H9 (cell line): Measurements from ENCODE around the gene TPCN2. TPM values are rescaled to one million over a fixed set of nuclear protein-coding genes. Genes with fewer than 3 reads are reported as not detected.

Experiments
- DNase-seq: peaks from one replicate; pipeline ENCODE4 v3.0.0-alpha.2; 2017
- H2AFZ ChIP-seq: one replicate; pipeline ENCODE4 v1.6.1; 2013; ENCODE audit warnings: mild to moderate bottlenecking, low read length, control low read depth, moderate library complexity
- H2AK5ac ChIP-seq: 2 replicates; pipeline ENCODE4 v1.6.1; 2013; ENCODE audit warnings: low read length, control low read depth, mixed read lengths; ENCODE audit not compliant: insufficient read length
- H2BK120ac ChIP-seq: one replicate; pipeline ENCODE4 v1.6.1; 2013; ENCODE audit warnings: low read depth, mild to moderate bottlenecking, low read length, control low read depth, inconsistent platforms; ENCODE audit not compliant: poor library complexity, severe bottlenecking
- H2BK12ac ChIP-seq: 2 replicates; pipeline ENCODE4 v1.6.1; 2013; ENCODE audit warnings: low read length, control low read depth, mixed read lengths, low read depth; ENCODE audit not compliant: insufficient read length
- H2BK15ac ChIP-seq: 2 replicates; pipeline ENCODE4 v1.6.1; 2013; ENCODE audit warnings: low read depth, low read length, control low read depth
- H2BK20ac ChIP-seq: one replicate; pipeline ENCODE4 v1.6.1; 2013; ENCODE audit warnings: low read depth, mild to moderate bottlenecking, low read length, control low read depth, inconsistent platforms; ENCODE audit not compliant: poor library complexity, severe bottlenecking
- H2BK5ac ChIP-seq: 2 replicates; pipeline ENCODE4 v1.6.1; 2013; ENCODE audit warnings: low read length, control low read depth, mixed read lengths; ENCODE audit not compliant: insufficient read length
- H3K14ac ChIP-seq: 2 replicates; pipeline ENCODE4 v1.6.1; 2013; ENCODE audit warnings: low read length, control low read depth; ENCODE audit not compliant: insufficient read depth
- H3K18ac ChIP-seq: 2 replicates; pipeline ENCODE4 v1.6.1; 2013; ENCODE audit warnings: low read depth, mild to moderate bottlenecking, mixed read lengths, low read length, control low read depth; ENCODE audit not compliant: insufficient read length
- H3K23ac ChIP-seq: 2 replicates; pipeline ENCODE4 v1.6.1; 2013; ENCODE audit warnings: low read length, control low read depth, mixed read lengths, low read depth; ENCODE audit not compliant: insufficient read length
- H3K23me2 ChIP-seq: 2 replicates; pipeline ENCODE4 v1.6.1; 2013; ENCODE audit warnings: low read depth, mild to moderate bottlenecking, mixed read lengths, low read length, control low read depth; ENCODE audit not compliant: insufficient read length, poor library complexity, severe bottlenecking
- H3K27ac ChIP-seq: 2 replicates; pipeline ENCODE4 v1.5.1; 2013; ENCODE audit warnings: low read length, control low read depth, mixed read lengths, low read depth; ENCODE audit not compliant: insufficient read length
- H3K27me3 ChIP-seq: 2 replicates; pipeline ENCODE4 v1.6.1; 2013; ENCODE audit warnings: low read length, control low read depth, inconsistent platforms; ENCODE audit not compliant: insufficient read depth
- H3K4ac ChIP-seq: 2 replicates; pipeline ENCODE4 v1.6.1; 2013; ENCODE audit warnings: low read depth, mild to moderate bottlenecking, control low read depth, inconsistent platforms, low read length, moderate library complexity
- H3K4me1 ChIP-seq: 2 replicates; pipeline ENCODE4 v1.6.1; 2013; ENCODE audit warnings: low read length, control low read depth, inconsistent platforms; ENCODE audit not compliant: insufficient read depth
- H3K4me2 ChIP-seq: 2 replicates; pipeline ENCODE4 v1.6.1; 2013; ENCODE audit warnings: low read length, control low read depth, mixed read lengths; ENCODE audit not compliant: insufficient read length, insufficient read depth
- H3K56ac ChIP-seq: 2 replicates; pipeline ENCODE4 v1.6.1; 2013; ENCODE audit warnings: low read depth, mild to moderate bottlenecking, mixed read lengths, low read length, control low read depth; ENCODE audit not compliant: insufficient read length
- H3K79me1 ChIP-seq: 2 replicates; pipeline ENCODE4 v1.6.1; 2013; ENCODE audit warnings: low read depth, mild to moderate bottlenecking, moderate library complexity, low read length, control low read depth, inconsistent platforms; ENCODE audit not compliant: insufficient read depth, poor library complexity, severe bottlenecking
- H3K79me2 ChIP-seq: 2 replicates; pipeline ENCODE4 v1.6.1; 2013; ENCODE audit warnings: low read length, control low read depth, inconsistent platforms; ENCODE audit not compliant: insufficient read depth
- H3K9ac ChIP-seq: 2 replicates; pipeline ENCODE4 v1.6.1; 2013; ENCODE audit warnings: low read length, control low read depth, mixed read lengths; ENCODE audit not compliant: insufficient read length; ENCODE audit errors: extremely low read depth
- H3K9me3 ChIP-seq: one replicate; pipeline ENCODE4 v1.6.1; 2013; ENCODE audit warnings: low read depth, low read length, inconsistent platforms; ENCODE audit not compliant: control insufficient read depth
- H3T11ph ChIP-seq: one replicate; pipeline ENCODE4 v1.6.1; 2013; ENCODE audit warnings: mild to moderate bottlenecking, low read length, control low read depth, inconsistent platforms
- H4K20me1 ChIP-seq: one replicate; pipeline ENCODE4 v1.6.1; 2013; ENCODE audit not compliant: control insufficient read depth, insufficient read length, insufficient read depth
- H4K5ac ChIP-seq: 2 replicates; pipeline ENCODE4 v1.6.1; 2013; ENCODE audit warnings: low read depth, mild to moderate bottlenecking, mixed read lengths, low read length, control low read depth; ENCODE audit not compliant: insufficient read length
- H4K8ac ChIP-seq: replicated peaks from 2 replicates; pipeline ENCODE4 v1.6.1; 2013; ENCODE audit warnings: low read length, control low read depth, mixed read lengths, low read depth; ENCODE audit not compliant: insufficient read length
- H4K91ac ChIP-seq: 2 replicates; pipeline ENCODE4 v1.6.1; 2013; ENCODE audit warnings: low read depth, mild to moderate bottlenecking, moderate library complexity, mixed read lengths, low read length, control low read depth; ENCODE audit not compliant: insufficient read length
- H3K27ac Mint-ChIP-seq, 3 experiments: 2 replicates in 2 of 3; 3 replicates in 1 of 3; pipeline ENCODE4 v1.8.0; 2020 to 2021; ENCODE audit warnings: mixed read lengths in 3 of 3, mild to moderate bottlenecking in 1 of 3, moderate library complexity in 1 of 3
- H3K27me3 Mint-ChIP-seq: 2 replicates; pipeline ENCODE4 v1.8.0; 2021; ENCODE audit warnings: low read depth, mild to moderate bottlenecking, moderate library complexity, mixed read lengths
- H3K36me3 Mint-ChIP-seq, 3 experiments: 2 replicates in 2 of 3; 3 replicates in 1 of 3; pipeline ENCODE4 v1.8.0; 2020 to 2021; ENCODE audit warnings: low read depth in 3 of 3, mixed read lengths in 3 of 3; ENCODE audit not compliant: insufficient read depth in 1 of 3
- H3K4me1 Mint-ChIP-seq, 2 experiments: 2 replicates each; pipeline ENCODE4 v1.8.0; 2020; ENCODE audit warnings: mixed read lengths in 2 of 2
- H3K4me3 Mint-ChIP-seq, 2 experiments: 2 replicates in 1 of 2; 3 replicates in 1 of 2; pipeline ENCODE4 v1.8.0; 2020 to 2021; ENCODE audit warnings: mild to moderate bottlenecking in 2 of 2, mixed read lengths in 2 of 2, moderate library complexity in 1 of 2
- H3K9me3 Mint-ChIP-seq, 2 experiments: 2 replicates in 1 of 2; 3 replicates in 1 of 2; pipeline ENCODE4 v1.8.0; 2020; ENCODE audit warnings: mild to moderate bottlenecking in 2 of 2, mixed read lengths in 2 of 2, moderate library complexity in 1 of 2
- WGBS: extraction: QIAGEN DNeasy Blood & Tissue Kit; methylation state at CpG from one replicate; pipeline ENCODE4 v1.1.7; 2013; ENCODE audit warnings: missing lambda C conversion rate, low lambda C conversion rate, mixed read lengths; ENCODE audit not compliant: insufficient read length; ENCODE audit errors: extremely low coverage; 5-methylcytosine and 5-hydroxymethylcytosine counted together
- total RNA-seq: library from RNA; stranded (reverse); gene quantifications from 2 replicates; pipeline ENCODE4 v1.2.1, GENCODE V29; 2021
- TF ChIP-seq, protein P1 (sequence below): fragments of 200-600 bp; sonication (generic); conservative IDR thresholded peaks from 3 replicates; pipeline ENCODE4 v1.8.0; 2021; ENCODE audit warnings: antibody characterized with exemption, mild to moderate bottlenecking

The TPCN2 gene
- total RNA-seq, 1 experiment from 2014 or later, result 16.8 TPM

DNA sequence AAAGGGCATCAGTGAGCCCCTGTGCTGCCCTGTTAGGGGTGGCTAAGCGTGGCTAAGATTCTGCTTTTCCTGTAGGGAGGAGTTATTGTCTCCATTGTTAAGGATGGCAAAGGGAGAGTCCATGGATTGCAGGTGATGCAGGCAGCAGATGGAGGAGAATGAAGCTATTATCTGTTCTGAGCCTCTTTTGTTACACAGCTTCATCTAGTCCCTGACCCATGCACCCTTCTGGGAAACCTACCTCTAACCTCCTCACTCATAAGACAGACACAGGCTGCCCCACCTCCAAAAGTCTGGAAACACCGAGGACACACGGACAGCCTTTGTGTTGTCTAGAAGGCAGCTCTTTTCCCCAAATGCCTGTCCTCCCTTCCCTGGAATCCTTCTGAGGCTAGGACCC, 120.7 kb downstream of the TPCN2 start:
- no peaks in the 10 kb centered on the region; a peak in 1 of 7 replicates for H3K36me3 Mint-ChIP-seq
- TF ChIP-seq, protein P1, sequence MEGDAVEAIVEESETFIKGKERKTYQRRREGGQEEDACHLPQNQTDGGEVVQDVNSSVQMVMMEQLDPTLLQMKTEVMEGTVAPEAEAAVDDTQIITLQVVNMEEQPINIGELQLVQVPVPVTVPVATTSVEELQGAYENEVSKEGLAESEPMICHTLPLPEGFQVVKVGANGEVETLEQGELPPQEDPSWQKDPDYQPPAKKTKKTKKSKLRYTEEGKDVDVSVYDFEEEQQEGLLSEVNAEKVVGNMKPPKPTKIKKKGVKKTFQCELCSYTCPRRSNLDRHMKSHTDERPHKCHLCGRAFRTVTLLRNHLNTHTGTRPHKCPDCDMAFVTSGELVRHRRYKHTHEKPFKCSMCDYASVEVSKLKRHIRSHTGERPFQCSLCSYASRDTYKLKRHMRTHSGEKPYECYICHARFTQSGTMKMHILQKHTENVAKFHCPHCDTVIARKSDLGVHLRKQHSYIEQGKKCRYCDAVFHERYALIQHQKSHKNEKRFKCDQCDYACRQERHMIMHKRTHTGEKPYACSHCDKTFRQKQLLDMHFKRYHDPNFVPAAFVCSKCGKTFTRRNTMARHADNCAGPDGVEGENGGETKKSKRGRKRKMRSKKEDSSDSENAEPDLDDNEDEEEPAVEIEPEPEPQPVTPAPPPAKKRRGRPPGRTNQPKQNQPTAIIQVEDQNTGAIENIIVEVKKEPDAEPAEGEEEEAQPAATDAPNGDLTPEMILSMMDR, result no peak
- H2AFZ ChIP-seq, result no peak overlapping the region
- H3K27ac Mint-ChIP-seq, result peak overlapping the region in 1 of 3 experiments; percentile 31; a peak in 1 of 7 replicates
- H3K4me1 Mint-ChIP-seq, result peaks cover 7 to 9% of the 10 kb centered on the region in 2 experiments; a peak in 3 of 4 replicates
- H3K4me3 Mint-ChIP-seq, result no peak overlapping the region
- no peak overlapping the region for H4K91ac ChIP-seq
- no peak overlapping the region for H3K23ac ChIP-seq
- H2BK20ac ChIP-seq, result no peak overlapping the region
- H3K9me3 Mint-ChIP-seq, result peaks cover 4 to 7% of the 10 kb centered on the region in 2 experiments; a peak in 3 of 5 replicates
- H4K8ac ChIP-seq, result no peak overlapping the region
- no peak overlapping the region for H3K4ac ChIP-seq
- H2BK5ac ChIP-seq, result no peak overlapping the region
- peaks cover 28% of the 10 kb centered on the region for H3K27me3 Mint-ChIP-seq
- no CpG with 5 or more reads among the region's 3 CpGs for WGBS
- no peak overlapping the region for H3K56ac ChIP-seq
- H3K4me1 ChIP-seq, result no peaks in the 10 kb centered on the region
- H3K79me1 ChIP-seq, result no peaks in the 10 kb centered on the region
- no peak overlapping the region for H4K5ac ChIP-seq
- H2BK12ac ChIP-seq, result no peak overlapping the region
- no peaks in the 10 kb centered on the region for H3K79me2 ChIP-seq
- H3K9me3 ChIP-seq, result no peaks in the 10 kb centered on the region
- H3K27ac ChIP-seq, result no peak overlapping the region
- H4K20me1 ChIP-seq, result no peaks in the 10 kb centered on the region
- no peak overlapping the region for H3K18ac ChIP-seq
- H3T11ph ChIP-seq, result no peak overlapping the region
- H3K14ac ChIP-seq, result no peak overlapping the region
- no peak overlapping the region for H3K4me2 ChIP-seq
- H2BK120ac ChIP-seq, result no peak overlapping the region
- DNase-seq, result no peak
- H3K27me3 ChIP-seq, result no peaks in the 10 kb centered on the region
- H2AK5ac ChIP-seq, result no peak overlapping the region
- H2BK15ac ChIP-seq, result no peak overlapping the region
- H3K23me2 ChIP-seq, result no peaks in the 10 kb centered on the region
- no peak overlapping the region for H3K9ac ChIP-seq
